ENCODE measurements around the gene SKOR1. TPM values are rescaled to one million over a fixed set of nuclear protein-coding genes. Genes with fewer than 3 reads are reported as not detected.

The SKOR1 gene
- total and polyA plus RNA-seq, 2 of the 13 experiments (the other 11 are each of a cell fraction or from before 2014, with no cell fraction given) = 0.09 to 0.11 TPM

DNA sequence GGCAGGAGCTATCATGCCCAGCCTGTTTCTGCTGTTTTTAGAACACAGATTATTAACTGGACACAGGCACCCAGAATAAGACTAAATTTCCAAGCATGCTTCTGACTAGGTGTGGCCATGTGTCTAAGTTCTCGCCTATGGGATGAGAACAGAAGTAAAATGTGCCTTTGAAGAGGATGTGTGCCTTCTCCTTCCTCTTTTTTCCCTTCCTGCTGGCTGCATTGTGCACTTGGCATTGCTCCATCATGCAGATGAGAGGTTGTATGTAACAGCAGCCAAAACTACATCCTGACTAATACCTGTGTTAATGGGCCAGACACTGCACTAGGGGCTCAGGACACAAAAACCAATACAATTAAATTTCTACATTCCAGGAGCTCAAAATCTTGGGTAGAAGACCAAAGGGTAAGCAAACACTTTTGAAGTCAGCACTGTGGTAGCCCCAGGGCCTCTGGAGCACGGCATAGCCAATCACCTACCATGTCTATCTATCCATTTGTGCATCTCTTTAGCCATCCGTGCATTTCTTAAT lies 55.4 kb downstream of the SKOR1 start (continued):
- TF ChIP-seq WIZ (CRISPR knock-in tag; IDR thresholded peaks at IDR 0.05) (0 out of 2 replicates have a peak, but pooled peaks have one; percentile 39), IRF2 (CRISPR knock-in tag; IDR thresholded peaks at IDR 0.05) (peak; percentile 9; the same call in 1 of the 2 replicates), EP300 (IDR thresholded peaks at IDR 0.05; ENCODE audit: low read depth in 2 of 2, low read length in 2 of 2) (peak in 1 of 2 experiments; percentile 22; a peak in 1 of 4 replicates), EP300 (CRISPR knock-in tag; IDR thresholded peaks at IDR 0.05; ENCODE audit: borderline replicate concordance) (no peak), ZBTB7B (CRISPR knock-in tag; IDR thresholded peaks at IDR 0.05) (0 out of 2 replicates have a peak, but pooled peaks have one; percentile 30), CEBPG (CRISPR knock-in tag; IDR thresholded peaks at IDR 0.05) (0 out of 2 replicates have a peak, but pooled peaks have one; percentile 18), LCORL (IDR thresholded peaks at IDR 0.05) (0 out of 2 replicates have a peak, but pooled peaks have one; percentile 28), LCORL (CRISPR knock-in tag; IDR thresholded peaks at IDR 0.05) (peak; percentile 39; the same call in 1 of the 2 replicates), AKAP8 (CRISPR knock-in tag; IDR thresholded peaks at IDR 0.05) (0 out of 2 replicates have a peak, but pooled peaks have one; percentile 14)
- TF ChIP-seq, protein P1, sequence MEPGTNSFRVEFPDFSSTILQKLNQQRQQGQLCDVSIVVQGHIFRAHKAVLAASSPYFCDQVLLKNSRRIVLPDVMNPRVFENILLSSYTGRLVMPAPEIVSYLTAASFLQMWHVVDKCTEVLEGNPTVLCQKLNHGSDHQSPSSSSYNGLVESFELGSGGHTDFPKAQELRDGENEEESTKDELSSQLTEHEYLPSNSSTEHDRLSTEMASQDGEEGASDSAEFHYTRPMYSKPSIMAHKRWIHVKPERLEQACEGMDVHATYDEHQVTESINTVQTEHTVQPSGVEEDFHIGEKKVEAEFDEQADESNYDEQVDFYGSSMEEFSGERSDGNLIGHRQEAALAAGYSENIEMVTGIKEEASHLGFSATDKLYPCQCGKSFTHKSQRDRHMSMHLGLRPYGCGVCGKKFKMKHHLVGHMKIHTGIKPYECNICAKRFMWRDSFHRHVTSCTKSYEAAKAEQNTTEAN (CRISPR knock-in tag; conservative IDR thresholded peaks at IDR 0.05) = no peak
- TF ChIP-seq, protein P2, sequence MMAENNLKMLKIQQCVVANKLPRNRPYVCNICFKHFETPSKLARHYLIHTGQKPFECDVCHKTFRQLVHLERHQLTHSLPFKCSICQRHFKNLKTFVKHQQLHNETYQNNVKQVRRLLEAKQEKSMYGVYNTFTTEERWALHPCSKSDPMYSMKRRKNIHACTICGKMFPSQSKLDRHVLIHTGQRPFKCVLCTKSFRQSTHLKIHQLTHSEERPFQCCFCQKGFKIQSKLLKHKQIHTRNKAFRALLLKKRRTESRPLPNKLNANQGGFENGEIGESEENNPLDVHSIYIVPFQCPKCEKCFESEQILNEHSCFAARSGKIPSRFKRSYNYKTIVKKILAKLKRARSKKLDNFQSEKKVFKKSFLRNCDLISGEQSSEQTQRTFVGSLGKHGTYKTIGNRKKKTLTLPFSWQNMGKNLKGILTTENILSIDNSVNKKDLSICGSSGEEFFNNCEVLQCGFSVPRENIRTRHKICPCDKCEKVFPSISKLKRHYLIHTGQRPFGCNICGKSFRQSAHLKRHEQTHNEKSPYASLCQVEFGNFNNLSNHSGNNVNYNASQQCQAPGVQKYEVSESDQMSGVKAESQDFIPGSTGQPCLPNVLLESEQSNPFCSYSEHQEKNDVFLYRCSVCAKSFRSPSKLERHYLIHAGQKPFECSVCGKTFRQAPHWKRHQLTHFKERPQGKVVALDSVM (CRISPR knock-in tag; IDR thresholded peaks at IDR 0.05) = peak; percentile 52; the same call in 1 of the 2 replicates
- TF ChIP-seq, protein P3, sequence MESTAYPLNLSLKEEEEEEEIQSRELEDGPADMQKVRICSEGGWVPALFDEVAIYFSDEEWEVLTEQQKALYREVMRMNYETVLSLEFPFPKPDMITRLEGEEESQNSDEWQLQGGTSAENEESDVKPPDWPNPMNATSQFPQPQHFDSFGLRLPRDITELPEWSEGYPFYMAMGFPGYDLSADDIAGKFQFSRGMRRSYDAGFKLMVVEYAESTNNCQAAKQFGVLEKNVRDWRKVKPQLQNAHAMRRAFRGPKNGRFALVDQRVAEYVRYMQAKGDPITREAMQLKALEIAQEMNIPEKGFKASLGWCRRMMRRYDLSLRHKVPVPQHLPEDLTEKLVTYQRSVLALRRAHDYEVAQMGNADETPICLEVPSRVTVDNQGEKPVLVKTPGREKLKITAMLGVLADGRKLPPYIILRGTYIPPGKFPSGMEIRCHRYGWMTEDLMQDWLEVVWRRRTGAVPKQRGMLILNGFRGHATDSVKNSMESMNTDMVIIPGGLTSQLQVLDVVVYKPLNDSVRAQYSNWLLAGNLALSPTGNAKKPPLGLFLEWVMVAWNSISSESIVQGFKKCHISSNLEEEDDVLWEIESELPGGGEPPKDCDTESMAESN (CRISPR knock-in tag; conservative IDR thresholded peaks at IDR 0.05) = no peak

Data from HepG2 (cell line).